Right lung (tissue), 5 donors: ENCODE results near the gene CFP. TPM values are rescaled to one million over a fixed set of nuclear protein-coding genes. Genes with fewer than 3 reads are reported as not detected.

Experiments
- DNase-seq, 2 donors: peaks; one replicate each; pipeline ENCODE4 v3.0.0-alpha.2; 2013
- polyA plus RNA-seq, 5 donors: library from polyadenylated mRNA; unstranded; fragments of 120-200 nt; gene quantifications; one replicate each; pipeline versions ENCODE4 v1.2.1 to v1.2.3, GENCODE V29; 2013; ENCODE audit warnings: inconsistent platforms in 1 of 5, low replicate concordance in 1 of 5; ENCODE audit not compliant: insufficient read length in 5 of 5, insufficient read depth in 1 of 5

The CFP gene
- polyA plus RNA-seq, 5 donors = 3.0 to 7.3 (median 6.1) TPM

- DNase-seq = no peak
These were observed 53.5 kb downstream of the CFP start for GRCh38 chrX:47576021-47576898.

GRCh38 chrX:47574547-47575301 is 55.0 kb downstream of the CFP start:
- DNase-seq = no peak

- peak in 1 of 2 donors; percentile 47 for DNase-seq
These were observed 55.6 kb downstream of the CFP start for GRCh38 chrX:47574076-47574546.

- DNase-seq = peak; percentile 66
These were observed 56.2 kb downstream of the CFP start for GRCh38 chrX:47573341-47574075.

Other genes starting within 250 kb of the CFP start
- 10 to 100 TPM in 4 of 5 donors, 1 to 10 TPM in 1; 9.6 to 15.5 (median 13.7) TPM for gene ZNF41, start 146.7 kb downstream of the CFP start, polyA plus RNA-seq
- gene ARAF, start 68.7 kb downstream of the CFP start, polyA plus RNA-seq = 10 to 100 TPM; 38.7 to 60.8 (median 50.0) TPM
- 100 to 1,000 TPM in 3 of 5 donors, 10 to 100 TPM in 2; 94.3 to 144 (median 120) TPM for gene TIMP1, start 47.5 kb downstream of the CFP start, polyA plus RNA-seq
- gene SYN1, start 10.1 kb downstream of the CFP start, polyA plus RNA-seq = 1 to 10 TPM; 4.8 to 7.6 (median 5.3) TPM
- 10 to 100 TPM; 23.1 to 29.2 (median 28.4) TPM for gene ELK1, start 20.6 kb upstream of the CFP start, polyA plus RNA-seq
- 100 to 1,000 TPM; 118 to 131 (median 125) TPM for gene UXT, start 29.2 kb upstream of the CFP start, polyA plus RNA-seq
- 1 to 10 TPM; 4.6 to 8.4 (median 6.9) TPM for gene ZNF81, start 207.0 kb upstream of the CFP start, polyA plus RNA-seq